Heart right ventricle (tissue), 16 donors: Measurements from ENCODE around the gene ACAP3. TPM values are rescaled to one million over a fixed set of nuclear protein-coding genes. Genes with fewer than 3 reads are reported as not detected.

Experiments used
- ATAC-seq, 8 donors: fragments of 200-7000 bp; cut with Tn5 transposase; one replicate each; pipeline ENCODE4 v1.9.1; 2020; ENCODE audit warnings: mild to moderate bottlenecking in 8 of 8, moderate library complexity in 8 of 8, moderate number of reproducible peaks in 1 of 8
- DNase-seq, 2 donors: peaks; one replicate each; pipeline ENCODE4 v3.0.0-alpha.2; 2020
- H3K27ac ChIP-seq, 10 donors: fragments of 200-600 bp; sonication (generic) in 2 of 10; one replicate each; pipeline versions ENCODE4 v1.5.0 to v1.8.0; 2020 to 2022; ENCODE audit warnings: mild to moderate bottlenecking in 3 of 10
- H3K27me3 ChIP-seq, 7 donors: fragments of 200-600 bp; one replicate each; pipeline ENCODE4 v1.8.0; 2021 to 2022; ENCODE audit warnings: mild to moderate bottlenecking in 2 of 7
- H3K36me3 ChIP-seq, 9 donors: fragments of 200-600 bp; sonication (generic) in 1 of 9; one replicate each; pipeline versions ENCODE4 v1.5.0 to v1.8.0; 2020 to 2022; ENCODE audit warnings: mild to moderate bottlenecking in 2 of 9
- H3K4me1 ChIP-seq, 9 donors: fragments of 200-600 bp; sonication (generic) in 1 of 9; one replicate each; pipeline versions ENCODE4 v1.5.0 to v1.8.0; 2020 to 2022; ENCODE audit warnings: mild to moderate bottlenecking in 4 of 9
- H3K4me3 ChIP-seq, 10 donors: fragments of 200-600 bp; sonication (generic) in 2 of 10; one replicate each; pipeline versions ENCODE4 v1.5.0 to v1.8.0; 2020 to 2022; ENCODE audit warnings: mild to moderate bottlenecking in 7 of 10, moderate library complexity in 2 of 10
- H3K9me3 ChIP-seq, 11 donors: fragments of 200-600 bp in 10 of 11; sonication (generic) in 2 of 11; one replicate each; pipeline versions ENCODE4 v1.5.0 to v1.8.0; 2013 to 2022; ENCODE audit warnings: mild to moderate bottlenecking in 2 of 11, control low read depth in 1 of 11, moderate library complexity in 1 of 11
- CTCF ChIP-seq, 9 donors: fragments of 200-600 bp; sonication (generic) in 2 of 9; IDR thresholded peaks; one replicate each; pipeline versions ENCODE4 v1.5.0 to v1.8.0; 2021 to 2022; ENCODE audit warnings: antibody characterized with exemption in 9 of 9, mild to moderate bottlenecking in 5 of 9, moderate library complexity in 1 of 9
- WGBS, 2 donors: extraction: QIAGEN DNeasy Blood & Tissue Kit; methylation state at CpG; one replicate each; pipeline ENCODE4 v1.1.7; 2013; ENCODE audit warnings: inconsistent platforms in 1 of 2; 5-methylcytosine and 5-hydroxymethylcytosine counted together
- intact Hi-C, 10 donors: fragments of 100-400 bp; cut with DNase I; formaldehyde crosslinking; loops; one replicate each; pipeline versions ENCODE4 v1.11.1 to v1.14.2; 2022
- polyA plus RNA-seq, 2 donors: library from polyadenylated mRNA; stranded (reverse); fragments of 200-250 nt; gene quantifications; one replicate each; pipeline ENCODE4 v1.2.3, GENCODE V29; 2013
- total RNA-seq, 10 donors: library from RNA; stranded (reverse); fragmentation: NEBNext Ultra II Directional in 3 of 10; extraction: Animal tissue kit (Norgen Biotek cat#: 25700) in 3 of 10; gene quantifications; one replicate each; pipeline versions ENCODE4 v1.2.1 to v1.2.4, GENCODE V29; 2021 to 2023
- donor health status: Arrhythmogenic right ventricular cardiomyopathy.
- donor health status: ischemic (EF 13 %, LVEDD 7.1; RV severe dilation, severe dysfunction).
- donor health status: healthy with polysubstance abuse.
- donor health status: DM: no; HTN: yes; CAD: no.
- donor health status: DM: no; HTN: no; CAD: no.
- donor health status: ischemic (EF 25% LVEDD 6.9; RV normal size, moderate dysfunction).
- donor health status: ischemic (EF 25% LVEDD 5.7; RV mildly dilated, moderate dysfunction).
- donor health status: healthy.
- donor health status: DM: yes; HTN: yes; CAD: no.
- donor health status: Ischemic cardiomyopathy.
- donor health status: ischemic (EF 35%, LVEDD 5.7; RV mildly dilated, moderate dysfunction).
- donor health status: nonischemic (EF 11% LVEDD 7.7; RV severe dilation, severe dysfunction).
- donor health status: DM: yes; HTN: yes; CAD: no.
- donor health status: PGD.
- donor health status: ischemic (EF 29% LVEDD 5.4; RV normal size, mild dysfunction).
- donor health status: nonischemic (EF 23%, LVEDD 6.1; RV moderate dilation, normal function).

The ACAP3 gene
- total and polyA plus RNA-seq, 12 donors, result 22.2 to 152 (median 30.4) TPM

- no peak overlapping the region for H3K4me3 ChIP-seq
- WGBS, 2 donors, result 76 to 80% methylated on average over 14 to 15 of the region's 15 CpGs
- no peaks in the 10 kb centered on the region for H3K27me3 ChIP-seq
- H3K4me1 ChIP-seq, result peaks cover 19 to 65% (median 39%) of the 10 kb centered on the region in 9 donors
- H3K36me3 ChIP-seq, result peaks cover 0 to 32% (median 16%) of the 10 kb centered on the region in 9 donors
- no peak for TF ChIP-seq CTCF (IDR thresholded peaks at IDR 0.05)
- ATAC-seq, result no peak
- no peak for DNase-seq
- no peak overlapping the region for H3K27ac ChIP-seq
- intact Hi-C loops, result no loop called here
- H3K9me3 ChIP-seq, result no peaks in the 10 kb centered on the region
Measured at GRCh38 chr1:1328254-1328653, 20.5 kb upstream of the ACAP3 start.

GRCh38 chr1:1327291-1327690, 19.6 kb upstream of the ACAP3 start:
- Histone ChIP-seq H3K4me3 (no peak overlapping the region), H3K4me1 (peaks cover 19 to 73% (median 46%) of the 10 kb centered on the region in 9 donors)

GRCh38 chr1:1326075-1326605, 18.4 kb upstream of the ACAP3 start:
- peaks cover 0 to 37% (median 16%) of the 10 kb centered on the region in 9 donors for H3K36me3 ChIP-seq
- H3K4me3 ChIP-seq, result peak overlapping the region in 9 of 10 donors; percentile 80 to 100 (median 99)

More at GRCh38 chr1:1327291-1327690, 19.6 kb upstream of the ACAP3 start:
- intact Hi-C loops, result no loop called here
- Histone ChIP-seq H3K9me3 (no peaks in the 10 kb centered on the region), H3K27ac (no peak overlapping the region), H3K36me3 (peaks cover 0 to 32% (median 16%) of the 10 kb centered on the region in 9 donors), H3K27me3 (no peaks in the 10 kb centered on the region)
- no peak for DNase-seq
- 92 to 93% methylated on average over 40 of the region's 40 CpGs for WGBS, 2 donors
- ATAC-seq, result no peak
- no peak for TF ChIP-seq CTCF (IDR thresholded peaks at IDR 0.05)

More at GRCh38 chr1:1326075-1326605, 18.4 kb upstream of the ACAP3 start:
- DNase-seq (no peak), ATAC-seq (no peak)
- Histone ChIP-seq H3K4me1 (peaks cover 19 to 79% (median 54%) of the 10 kb centered on the region in 9 donors), H3K27ac (peak overlapping the region; percentile 90 to 99 (median 94)), H3K9me3 (no peaks in the 10 kb centered on the region), H3K27me3 (no peaks in the 10 kb centered on the region)
- WGBS, 2 donors, result 42 to 43% methylated on average over 8 of the region's 8 CpGs
- intact Hi-C loops, result no loop called here
- TF ChIP-seq CTCF (IDR thresholded peaks at IDR 0.05), result no peak
